ENCODE data around the gene BHLHE40. TPM values are rescaled to one million over a fixed set of nuclear protein-coding genes. Genes with fewer than 3 reads are reported as not detected.

The BHLHE40 gene
- total and polyA plus RNA-seq, 2 of the 4 experiments (the other 2 are of a cell fraction) = 22.8 to 31.8 TPM

- Histone ChIP-seq H2AK5ac (ENCODE audit: low read depth, low read length) (no peak overlapping the region), H3K4ac (ENCODE audit: low read depth, low read length) (no peak overlapping the region), H4K5ac (ENCODE audit: low read depth, low read length) (no peak overlapping the region), H3K36me3 (ENCODE audit: control insufficient read depth, insufficient read depth, low read length) (no peaks in the 10 kb centered on the region), H3K18ac (ENCODE audit: low read depth, low read length) (no peak overlapping the region), H2AK9ac (replicated peaks; ENCODE audit: low read depth, low read length, poor library complexity) (no peak overlapping the region), H4K91ac (ENCODE audit: insufficient read depth, low read depth, low read length) (no peak overlapping the region), H2BK5ac (ENCODE audit: low read depth, low read length, poor library complexity, severe bottlenecking) (no peak overlapping the region), H3K27ac (ENCODE audit: insufficient read depth, low read length) (no peak overlapping the region), H3K14ac (replicated peaks; ENCODE audit: low read depth, low read length) (no peak overlapping the region), H3K9ac (ENCODE audit: low read depth, low read length) (no peak overlapping the region), H3K9me1 (ENCODE audit: insufficient read depth, low read length) (peaks cover 9% of the 10 kb centered on the region), H3K9me3 (ENCODE audit: control insufficient read depth, insufficient read depth, low read length) (no peaks in the 10 kb centered on the region), H3K4me3 (ENCODE audit: insufficient read depth, low read depth, low read length) (no peak overlapping the region), H2BK120ac (ENCODE audit: low read depth, low read length) (no peak overlapping the region), H3K56ac (ENCODE audit: extremely low read depth, insufficient read depth, low read length) (no peak overlapping the region), H3K79me1 (ENCODE audit: low read depth in 1 of 2, low read length in 2 of 2) (no peaks in the 10 kb centered on the region), H3K27me3 (ENCODE audit: control insufficient read depth, insufficient read depth, low read length) (no peaks in the 10 kb centered on the region), H2BK15ac (ENCODE audit: low read depth, low read length) (no peak overlapping the region), H4K20me1 (ENCODE audit: insufficient read depth, low read length) (no peaks in the 10 kb centered on the region), H3K23ac (ENCODE audit: low read depth, low read length) (no peak overlapping the region), H3K4me1 (ENCODE audit: control insufficient read depth, insufficient read depth, low read length) (peaks cover 9% of the 10 kb centered on the region), H2AFZ (replicated peaks; ENCODE audit: low read length, poor library complexity) (no peak overlapping the region), H4K8ac (ENCODE audit: low read depth in 2 of 2, low read length in 2 of 2) (no peak overlapping the region), H3K4me2 (ENCODE audit: low read depth, low read length) (no peak overlapping the region), H2BK20ac (ENCODE audit: low read depth, low read length) (no peak overlapping the region)
- no peak for ATAC-seq (ENCODE audit: low read depth)
- 83% methylated on average over 2 of the region's 12 CpGs; no CpG with 5 or more reads in 1 of the 2 experiments for WGBS, 2 experiments (ENCODE audit: extremely low coverage in 2 of 2, insufficient read length in 1 of 2)
- TF ChIP-seq RCOR1 (IDR thresholded peaks at IDR 0.05; ENCODE audit: insufficient replicate concordance, low read length) = no peak
- no peak for TF ChIP-seq BHLHE40 (IDR thresholded peaks at IDR 0.05; ENCODE audit: low read depth, low read length)
- no peak for TF ChIP-seq RFX5 (IDR thresholded peaks at IDR 0.05; ENCODE audit: low read depth, low read length)
- TF ChIP-seq NFE2L2 (IDR thresholded peaks at IDR 0.05; ENCODE audit: low read depth, low read length) = no peak
- no TSS peak for BruUV-seq (replicated peaks)
- intact Hi-C loops (cut with micrococcal nuclease) (no loop called here), dilution Hi-C loops (cut with HindIII; ENCODE audit: low sequenced_read_pairs, unreplicated experiment) (no loop called here), in situ Hi-C loops (cut with MboI; ENCODE audit: low sequenced_read_pairs) (no loop called here)
- no peak for DNase-seq
- ChIA-PET CTCF (no interaction called here), POLR2A (ENCODE audit: unreplicated experiment) (no interaction called here)
These were observed 30.4 kb downstream of the BHLHE40 start for GRCh38 chr3:5009506-5010109.

Data from IMR-90 (cell line).